Dermis microvascular lymphatic vessel endothelial cell (primary cell): ENCODE results near the gene GPC5. TPM values are rescaled to one million over a fixed set of nuclear protein-coding genes. Genes with fewer than 3 reads are reported as not detected.
"Not testable (repeated sequence)": the region's sequence is repeated elsewhere in the genome, so short reads cannot be mapped to it uniquely, and the experiment has no call there.

ENCODE experiments used
- DNase-seq, 2 donors: peaks; one replicate each; pipeline versions ENCODE4 v3.0.0 to v3.0.0-alpha.2; 2010; ENCODE audit warnings: low read depth in 2 of 2
- total RNA-seq: library from RNA; depleted of rRNA; stranded (reverse); fragments of >200 nt; gene quantifications from 2 replicates; pipeline ENCODE4 v1.2.1, GENCODE V29; 2014

The GPC5 gene
- total RNA-seq, 1 donor from 2014 or later = 0.51 TPM

GRCh38 chr13:92612892-92613291 is 1214.5 kb downstream of the GPC5 start:
- DNase-seq = no peak

DNA sequence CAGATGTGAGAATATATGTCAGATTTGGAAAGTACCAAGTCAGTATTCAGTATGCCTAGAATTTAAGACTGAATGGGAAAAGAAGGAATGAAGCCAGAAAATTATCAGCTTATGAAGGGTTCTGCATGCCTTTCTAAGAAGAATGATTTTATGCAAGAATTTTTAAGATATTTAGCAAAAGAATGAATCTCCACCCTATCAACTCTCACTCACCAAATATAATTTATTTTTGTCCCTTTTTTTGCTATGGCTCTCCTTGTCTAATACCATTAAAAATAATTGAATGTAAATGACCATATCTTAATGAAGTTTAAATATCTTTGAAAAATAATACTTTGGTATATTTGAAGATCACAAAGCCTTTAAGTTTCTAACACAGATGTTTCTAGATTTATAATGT is 1215.5 kb downstream of the GPC5 start:
- DNase-seq = no peak

- DNase-seq = no peak
These were observed 1223.6 kb downstream of the GPC5 start for GRCh38 chr13:92621985-92622384.

GRCh38 chr13:92622905-92623304 is 1224.5 kb downstream of the GPC5 start:
- no peak for DNase-seq

- DNase-seq = no peak
These were observed 1227.9 kb downstream of the GPC5 start for GRCh38 chr13:92626274-92626673.

GRCh38 chr13:92640936-92641335 is 1242.5 kb downstream of the GPC5 start:
- no peak for DNase-seq

- DNase-seq = no peak
These were observed 1250.9 kb downstream of the GPC5 start for GRCh38 chr13:92649140-92649813.

GRCh38 chr13:92656103-92656502 is 1257.7 kb downstream of the GPC5 start:
- no peak for DNase-seq

DNA sequence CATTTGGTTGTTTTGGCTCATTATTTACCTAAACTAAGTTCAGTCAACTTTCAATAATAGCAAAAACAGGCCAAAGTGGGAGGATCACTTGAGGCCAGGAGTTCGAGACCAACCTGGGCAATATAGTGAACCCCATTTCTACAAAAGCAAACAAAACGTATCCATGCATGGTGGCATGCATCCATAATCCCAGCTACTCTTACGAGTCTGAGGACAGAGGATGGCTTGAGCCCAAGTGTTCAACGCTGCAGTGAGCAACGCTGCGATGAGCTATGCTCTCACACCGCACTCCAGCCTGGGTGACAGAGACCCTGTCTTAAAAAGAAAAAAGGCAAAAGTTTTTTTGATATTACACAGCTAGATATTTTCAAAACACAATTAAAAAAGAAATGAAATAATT is 1258.2 kb downstream of the GPC5 start:
- no peak for DNase-seq

GRCh38 chr13:92657565-92657964 is 1259.1 kb downstream of the GPC5 start:
- DNase-seq = no peak

DNA sequence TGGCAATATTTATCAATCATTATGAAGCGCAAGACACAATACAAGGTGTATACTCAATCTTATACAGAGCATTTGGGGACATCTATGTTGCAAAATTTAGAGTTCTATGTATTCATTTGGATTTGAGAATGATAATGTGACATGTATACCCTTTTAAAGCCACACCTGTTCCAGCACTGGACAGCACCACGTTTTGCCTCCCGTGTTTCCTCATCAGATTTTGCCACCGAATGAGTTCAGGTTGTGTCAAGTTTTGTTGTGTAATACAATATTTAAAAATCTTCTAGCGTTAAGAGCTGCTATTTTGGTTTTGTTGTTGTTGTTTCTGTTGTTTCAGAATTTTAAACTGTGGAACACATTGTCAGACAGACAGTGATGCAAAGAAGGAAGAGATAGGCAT is 1259.9 kb downstream of the GPC5 start:
- DNase-seq = no peak

DNA sequence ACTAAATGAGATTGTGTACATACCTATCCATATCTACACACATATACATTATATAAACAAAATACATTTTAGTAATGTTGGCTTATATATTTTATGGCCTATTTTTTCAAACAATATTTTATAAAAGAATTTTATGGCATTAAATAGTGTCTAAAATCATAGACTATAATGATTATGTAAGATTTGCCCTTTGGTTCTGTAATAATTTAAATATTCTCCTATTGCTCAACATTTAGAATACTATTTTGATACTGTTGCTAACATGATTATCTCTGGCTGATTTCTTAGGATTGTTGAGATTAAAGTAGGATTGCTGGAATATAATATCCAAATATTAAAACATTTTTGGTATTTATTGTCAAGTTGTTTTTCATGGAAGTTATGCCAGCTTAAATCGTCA is 1263.0 kb downstream of the GPC5 start:
- DNase-seq = no peak

DNA sequence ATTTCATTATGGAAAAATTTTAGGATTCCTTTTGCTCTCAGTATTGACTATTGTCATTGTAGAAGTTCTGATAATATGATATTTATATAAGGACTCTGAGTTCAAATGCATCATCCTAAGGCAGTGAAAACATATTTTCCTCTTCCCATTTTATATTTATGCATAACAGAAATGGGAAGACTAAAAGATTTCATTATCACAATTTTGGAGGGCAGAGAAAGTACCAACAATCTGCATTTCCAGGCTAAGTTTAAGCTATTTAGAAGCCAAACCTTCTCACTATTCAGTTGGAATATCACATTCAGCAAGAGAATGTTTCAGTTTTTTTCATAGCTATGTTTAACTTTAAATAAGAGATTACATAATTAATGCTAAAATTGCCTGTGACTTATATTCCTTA is 1269.7 kb downstream of the GPC5 start:
- no peak for DNase-seq

- DNase-seq = no peak
These were observed 1271.7 kb downstream of the GPC5 start for GRCh38 chr13:92670096-92670495.

- DNase-seq = no peak
These were observed 1273.4 kb downstream of the GPC5 start for GRCh38 chr13:92671821-92672220.

- DNase-seq = no peak
These were observed 1277.8 kb downstream of the GPC5 start for GRCh38 chr13:92676246-92676645.

GRCh38 chr13:92677571-92677970 is 1279.2 kb downstream of the GPC5 start:
- DNase-seq = no peak

- no peak for DNase-seq
These were observed 1281.2 kb downstream of the GPC5 start for GRCh38 chr13:92679602-92680001.

DNA sequence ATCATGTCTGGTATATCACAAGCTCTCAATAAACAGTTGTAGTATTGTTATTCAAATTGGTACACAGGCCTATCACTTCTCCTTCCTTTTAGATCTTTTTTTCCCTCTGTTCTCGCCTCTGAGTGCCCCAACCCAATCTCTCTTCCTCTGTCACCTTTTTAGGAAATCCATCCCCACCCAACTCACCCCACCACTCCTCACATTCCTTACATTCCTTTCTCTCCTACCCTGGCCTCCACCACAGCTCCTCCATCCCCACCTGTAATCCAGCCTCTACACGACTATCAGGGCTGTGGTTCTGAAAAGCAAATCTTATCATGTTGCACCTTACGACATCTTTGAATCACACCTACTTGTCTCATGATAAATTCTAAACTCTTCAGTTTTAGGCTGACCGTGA is 1282.8 kb downstream of the GPC5 start:
- no peak for DNase-seq

- DNase-seq = no peak
These were observed 1284.6 kb downstream of the GPC5 start for GRCh38 chr13:92682832-92683517.

GRCh38 chr13:92694047-92694446 is 1295.6 kb downstream of the GPC5 start:
- no peak for DNase-seq

DNA sequence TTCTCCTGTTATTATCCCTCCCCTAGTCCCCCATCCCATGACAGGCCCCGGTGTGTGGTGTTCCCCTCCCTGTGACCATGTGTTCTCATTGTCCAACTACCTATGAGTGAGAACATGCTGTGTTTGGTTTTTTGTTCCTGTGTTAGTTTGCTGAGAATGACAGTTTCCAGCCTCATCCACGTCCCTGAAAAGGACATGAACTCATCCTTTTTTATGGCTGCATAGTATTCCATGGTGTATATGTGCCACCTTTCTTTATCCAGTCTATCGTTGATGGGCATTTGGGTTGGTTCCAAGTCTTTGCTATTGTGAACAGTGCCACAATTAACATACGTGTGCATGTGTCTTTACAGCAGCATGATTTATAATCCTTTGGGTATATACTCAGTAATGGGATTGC is 1297.4 kb downstream of the GPC5 start:
- not testable (repeated sequence) for DNase-seq

GRCh38 chr13:92716749-92717148 is 1318.3 kb downstream of the GPC5 start:
- DNase-seq = no peak
